ENCODE measurements around the gene PAX2.

- TF ChIP-seq CTCF (IDR thresholded peaks at IDR 0.05) (no peak), POLR2A (IDR thresholded peaks at IDR 0.05) (no peak)
Measured at GRCh38 chr10:100766693-100767421, 21.5 kb downstream of the PAX2 start.
